ENCODE results near the gene CDC37. TPM values are rescaled to one million over a fixed set of nuclear protein-coding genes. Genes with fewer than 3 reads are reported as not detected.
"Not testable (repeated sequence)": the region's sequence is repeated elsewhere in the genome, so short reads cannot be mapped to it uniquely, and the experiment has no call there.

The CDC37 gene
- total RNA-seq, 1 donor from 2014 or later: 155 TPM

GRCh38 chr19:10374931-10375330 is 28.4 kb downstream of the CDC37 start:
- no peak for DNase-seq (ENCODE audit: missing footprints)
- intact Hi-C loops (cut with DNase I): no loop called here
- ATAC-seq: no peak

DNA sequence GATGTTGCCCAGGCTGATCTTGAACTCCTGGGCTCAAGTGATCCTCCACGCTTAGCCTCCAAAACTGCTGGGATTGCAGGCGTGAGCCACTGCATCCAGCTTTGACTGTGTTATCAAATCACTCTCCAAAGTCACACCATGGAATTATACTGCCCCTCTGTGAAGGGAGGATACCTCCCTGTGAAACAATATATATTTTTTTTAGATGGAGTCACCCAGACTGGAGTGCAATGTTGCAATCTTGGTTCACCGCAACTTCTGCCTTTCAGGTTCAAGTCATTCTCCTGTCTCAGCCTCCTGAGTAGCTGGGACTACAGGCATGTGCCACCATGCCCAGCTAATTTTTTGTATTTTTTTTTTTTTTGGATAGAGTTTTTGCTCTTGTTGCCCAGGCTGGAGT is 30.7 kb downstream of the CDC37 start:
- ATAC-seq (no peak), DNase-seq (ENCODE audit: missing footprints) (no peak)
- intact Hi-C loops (cut with DNase I): no loop called here

DNA sequence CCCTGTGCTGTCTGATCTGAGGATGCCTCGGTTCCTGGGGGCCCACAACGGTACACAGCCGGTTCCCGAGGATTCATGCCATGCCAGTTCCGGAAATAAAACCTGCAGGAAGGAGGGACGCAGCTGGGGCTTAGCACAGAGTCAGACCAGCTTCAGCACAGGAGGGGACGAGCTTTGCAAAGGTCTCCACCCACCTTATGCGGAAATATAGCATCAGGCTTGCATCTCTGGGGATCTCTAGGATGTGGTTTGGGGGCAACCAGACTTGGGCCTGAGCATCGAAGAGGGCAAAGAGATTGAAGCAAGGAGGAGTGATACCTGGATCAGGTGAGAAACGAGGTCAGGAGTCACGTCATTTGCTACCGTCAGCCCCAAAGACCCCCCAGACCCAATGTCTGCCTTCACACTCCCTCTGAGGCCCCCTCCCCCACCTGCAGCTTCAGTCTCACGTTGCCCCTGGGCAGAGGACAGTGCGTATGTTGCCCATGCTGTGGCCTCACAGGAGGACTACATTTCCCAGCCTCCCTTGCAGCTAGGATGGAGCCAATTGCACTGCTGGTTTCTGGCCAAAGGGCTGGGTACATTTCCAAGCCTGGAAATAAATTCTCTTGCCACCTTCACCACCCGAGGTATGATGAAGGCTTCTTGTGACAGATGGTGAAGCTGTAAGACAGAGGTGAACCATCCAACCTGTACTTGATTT is 35.1 kb downstream of the CDC37 start:
- no peak for ATAC-seq
- DNase-seq (ENCODE audit: missing footprints): no peak
- intact Hi-C loops (cut with DNase I): no loop called here

DNA sequence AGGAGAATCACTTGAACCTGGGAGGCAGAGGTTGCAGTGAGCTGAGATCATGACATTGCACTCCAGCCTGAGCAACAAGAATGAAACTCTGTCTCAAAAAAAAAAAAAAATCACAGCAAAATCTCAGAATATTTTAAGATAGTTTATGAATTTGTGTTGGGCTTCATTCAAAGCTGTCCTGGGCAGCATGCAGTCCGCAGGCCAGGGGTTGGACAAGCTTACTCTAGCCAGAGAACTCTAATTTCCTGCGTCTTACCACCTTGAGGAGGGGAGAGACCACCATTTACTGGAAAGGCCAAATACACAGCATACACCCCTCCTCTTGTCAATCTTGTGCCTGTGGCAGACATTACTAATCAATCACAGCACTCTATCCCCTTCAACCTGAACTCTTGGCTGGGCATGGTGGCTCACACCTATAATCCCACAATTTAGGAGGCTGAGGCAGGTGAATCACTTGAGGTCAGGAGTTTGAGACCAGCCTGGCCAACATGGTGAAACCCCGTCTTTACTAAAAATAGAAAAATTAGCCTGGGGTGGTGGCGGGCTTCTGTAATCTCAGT is 36.3 kb downstream of the CDC37 start:
- DNase-seq (ENCODE audit: missing footprints); intact Hi-C loops (cut with DNase I); ATAC-seq: not testable (repeated sequence)

DNA sequence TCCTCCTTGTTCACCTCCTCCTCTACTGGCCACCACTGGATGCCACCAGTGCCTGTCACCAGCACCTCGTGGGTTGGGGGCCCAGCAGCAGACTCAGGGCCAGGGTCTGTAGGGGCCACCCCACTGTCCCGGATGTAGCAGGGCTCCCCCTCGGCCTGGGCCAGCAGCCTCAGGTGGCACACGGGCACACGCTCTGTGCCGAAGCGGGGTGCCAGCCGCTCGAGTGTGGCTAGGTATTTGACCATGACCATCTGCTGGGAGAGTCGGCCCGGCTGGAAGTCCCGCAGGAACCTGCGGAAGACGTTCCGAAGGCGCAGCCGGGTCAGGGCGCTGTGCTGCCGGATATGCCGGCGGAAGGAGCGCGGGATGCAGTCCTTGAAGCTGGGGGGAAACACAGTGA is 37.8 kb downstream of the CDC37 start:
- ATAC-seq: no peak
- no peak for DNase-seq (ENCODE audit: missing footprints)

GRCh38 chr19:10364644-10365043 is 38.7 kb downstream of the CDC37 start:
- ATAC-seq (peak; percentile 43), DNase-seq (ENCODE audit: missing footprints) (no peak)
- intact Hi-C loops (cut with DNase I): no loop called here

More for the DNA sequence above, 37.8 kb downstream of the CDC37 start:
- intact Hi-C loops (cut with DNase I): no loop called here

GRCh38 chr19:10363789-10364281 is 39.5 kb downstream of the CDC37 start:
- no peak for ATAC-seq
- intact Hi-C loops (cut with DNase I): no loop called here
- DNase-seq (ENCODE audit: missing footprints): no peak

- ATAC-seq (no peak), DNase-seq (ENCODE audit: missing footprints) (no peak)
- intact Hi-C loops (cut with DNase I): no loop called here
These were observed 41.1 kb downstream of the CDC37 start for GRCh38 chr19:10362259-10362658.

GRCh38 chr19:10361569-10362011 is 41.8 kb downstream of the CDC37 start:
- no peak for ATAC-seq

DNA sequence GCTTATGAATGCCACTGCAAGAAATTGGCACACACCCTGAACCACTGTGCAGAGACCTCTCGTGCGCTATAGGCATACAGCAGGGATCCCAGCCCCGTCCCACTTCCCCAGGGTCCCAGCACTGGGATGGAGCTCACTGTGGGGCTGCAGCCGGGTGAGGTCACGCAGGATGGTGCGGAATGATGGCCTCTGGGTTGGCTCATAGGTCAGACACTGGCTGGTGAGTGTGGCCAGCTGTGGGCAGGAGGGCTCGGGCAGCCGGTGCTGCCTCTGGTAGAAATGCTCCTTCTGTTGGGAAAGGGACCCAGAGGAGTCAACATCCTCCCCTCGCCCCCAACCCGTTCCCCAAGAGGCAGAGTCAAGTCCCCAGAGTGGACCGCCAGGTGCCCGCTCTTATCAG is 46.9 kb downstream of the CDC37 start:
- DNase-seq (ENCODE audit: missing footprints) (no peak), ATAC-seq (no peak)
- intact Hi-C loops (cut with DNase I): no loop called here

More at GRCh38 chr19:10361569-10362011, 41.8 kb downstream of the CDC37 start:
- intact Hi-C loops (cut with DNase I): no loop called here
- no peak for DNase-seq (ENCODE audit: missing footprints)

GRCh38 chr19:10353793-10354391 is 49.5 kb downstream of the CDC37 start:
- ATAC-seq (peak; percentile 80), DNase-seq (ENCODE audit: missing footprints) (peak; percentile 83)
- intact Hi-C loops (cut with DNase I): loop anchor here (1.0 kb wide), 1 partner anchor 21 kb away; the partner anchor contains the start of gene RAVER1

DNA sequence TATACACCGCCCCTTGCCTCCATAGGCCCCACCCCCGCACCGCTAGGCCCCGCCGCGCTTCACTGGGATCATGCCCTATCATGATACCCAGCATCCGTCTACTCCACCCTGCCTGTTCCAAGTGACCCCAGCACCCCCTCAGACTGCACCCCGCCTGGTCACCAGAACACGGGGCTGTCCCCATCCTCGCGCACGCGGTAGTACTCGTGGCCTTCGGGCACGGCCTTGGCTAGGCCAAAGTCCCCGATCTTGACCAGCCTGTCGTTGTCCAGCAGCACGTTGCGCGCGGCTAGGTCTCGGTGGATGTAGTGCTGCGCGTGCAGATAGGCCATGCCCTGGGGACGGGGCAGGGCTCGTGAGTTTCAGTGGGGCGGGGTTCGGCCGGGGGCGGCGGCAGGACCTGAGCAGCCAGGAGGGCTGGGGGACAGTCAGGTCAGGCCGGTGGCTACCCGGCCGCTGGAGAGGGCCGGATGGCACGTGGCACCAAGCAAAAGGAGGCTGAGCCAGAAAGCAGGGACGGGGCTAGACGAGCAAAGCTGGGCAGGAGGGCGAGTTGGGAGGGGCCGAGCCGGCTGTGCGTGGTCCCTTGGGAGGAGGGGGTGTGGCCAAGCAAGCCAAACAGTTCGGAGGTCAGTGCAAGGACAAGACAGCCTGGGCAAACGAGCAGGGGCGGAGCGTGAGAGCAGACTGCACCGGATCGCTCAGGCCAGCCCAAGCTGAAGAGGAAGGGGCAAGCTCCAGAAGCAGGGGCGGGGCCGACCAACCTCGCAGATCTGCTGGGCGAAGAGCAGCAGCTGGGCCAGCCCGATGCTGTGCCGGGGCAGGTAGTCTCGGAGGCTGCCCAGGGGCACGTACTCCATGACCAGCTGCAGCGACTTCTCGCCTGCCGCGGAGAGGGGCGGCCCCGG is 50.3 kb downstream of the CDC37 start:
- DNase-seq (ENCODE audit: missing footprints) (peak; percentile 86), ATAC-seq (peak; percentile 88)
- intact Hi-C loops (cut with DNase I): loop anchor here (1.0 kb wide), 1 partner anchor 20 kb away; the partner anchor contains the start of gene RAVER1

DNA sequence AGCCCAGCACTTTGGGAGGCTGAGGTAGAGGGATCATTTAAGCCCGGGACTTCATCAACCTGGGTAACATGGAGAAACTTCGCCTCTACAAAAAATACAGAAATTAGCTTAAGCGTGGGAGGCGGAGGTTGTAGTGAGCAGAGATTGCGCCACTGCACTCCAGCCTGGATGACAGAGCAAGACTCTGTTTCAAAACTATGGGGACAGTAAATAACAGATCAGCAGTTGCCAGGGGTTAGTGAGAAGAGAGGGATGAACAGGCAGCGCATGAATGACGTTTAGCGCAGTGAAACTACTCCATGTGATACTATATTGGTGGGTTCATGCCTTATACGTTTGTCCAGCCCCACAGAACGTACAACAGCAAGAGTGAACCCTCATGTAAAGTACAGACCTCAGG is 56.8 kb downstream of the CDC37 start:
- intact Hi-C loops (cut with DNase I): no loop called here
- DNase-seq (ENCODE audit: missing footprints) (peak; percentile 83), ATAC-seq (peak; percentile 69)

DNA sequence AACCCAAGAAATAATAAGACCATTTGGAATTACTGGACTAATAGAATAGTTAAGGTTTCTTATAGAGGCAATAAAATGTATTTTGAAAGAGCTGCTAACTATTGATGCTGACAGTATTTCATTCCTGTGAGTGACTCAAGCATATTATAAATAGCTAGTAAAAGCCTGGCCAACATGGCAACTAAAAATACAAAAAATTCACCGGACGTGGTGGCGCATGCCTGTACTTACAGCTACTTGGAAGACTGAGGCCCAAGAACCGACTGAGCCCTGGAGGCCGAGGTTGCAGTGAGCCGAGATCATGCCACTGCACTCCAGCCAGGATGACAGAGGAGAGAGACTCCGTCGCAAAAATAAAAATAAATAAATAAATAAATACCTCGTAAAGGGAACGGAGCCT is 58.6 kb downstream of the CDC37 start:
- DNase-seq (ENCODE audit: missing footprints): no peak
- intact Hi-C loops (cut with DNase I): no loop called here
- ATAC-seq: no peak

DNA sequence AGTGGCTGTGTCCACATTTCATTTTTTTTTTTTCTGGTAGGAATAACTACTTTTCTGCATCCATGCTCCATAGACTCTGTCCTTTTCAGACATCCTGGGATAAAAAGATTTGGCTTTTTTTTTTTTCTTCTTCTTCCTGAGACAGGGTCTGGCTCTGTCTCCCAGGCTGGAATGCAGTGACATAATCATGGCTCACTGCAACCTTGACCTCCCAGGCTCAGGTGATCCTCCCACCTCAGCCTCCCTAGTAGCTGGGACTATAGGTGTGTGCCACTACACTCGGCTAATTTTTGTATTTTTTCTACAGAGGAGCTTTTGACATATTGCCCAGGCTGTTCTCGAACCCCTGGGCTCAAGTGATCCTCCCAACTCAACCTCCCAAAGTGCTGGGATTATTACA is 59.8 kb downstream of the CDC37 start:
- intact Hi-C loops (cut with DNase I): no loop called here
- DNase-seq (ENCODE audit: missing footprints) (no peak), ATAC-seq (no peak)

All from Right ventricle myocardium inferior (tissue), 1 donor.